PFSK-1 (cell line): ENCODE results near the gene TSC2.

Source experiments
- POLR2AphosphoS5 ChIP-seq: IDR thresholded peaks from 2 replicates; pipeline ENCODE4 v1.6.1; 2012; ENCODE audit warnings: low read depth, mild to moderate bottlenecking, control low read depth, low read length, moderate library complexity
- REST ChIP-seq, 2 experiments: IDR thresholded peaks; 2 replicates each; pipeline versions ENCODE4 v1.6.1 to v1.8.0; 2011 to 2012; ENCODE audit warnings: low read depth in 2 of 2, low read length in 2 of 2, control low read depth in 1 of 2, inconsistent platforms in 1 of 2, mild to moderate bottlenecking in 1 of 2, moderate library complexity in 1 of 2; ENCODE audit not compliant: insufficient read depth in 1 of 2
- TAF1 ChIP-seq: IDR thresholded peaks from 2 replicates; pipeline ENCODE4 v1.6.1; 2012; ENCODE audit warnings: low read length, control low read depth, borderline replicate concordance; ENCODE audit not compliant: insufficient read depth

- TF ChIP-seq POLR2AphosphoS5 (no peak), REST (IDR thresholded peaks at IDR 0.05; ENCODE audit: insufficient read depth in 1 of 2, low read depth in 2 of 2, low read length in 2 of 2) (no peak), TAF1 (no peak)
These were observed 11.4 kb upstream of the TSC2 start for GRCh38 chr16:2036200-2036966.
